HG03025 (cell line): ENCODE results near the gene GZF1.

Source experiments
- ATAC-seq: cut with Tn5 transposase; IDR thresholded peaks from one replicate; pipeline ENCODE4 v1.9.1; 2021; ENCODE audit warnings: mild to moderate bottlenecking, moderate library complexity; ENCODE audit not compliant: unreplicated experiment, low FRiP score

GZF1 gene

DNA sequence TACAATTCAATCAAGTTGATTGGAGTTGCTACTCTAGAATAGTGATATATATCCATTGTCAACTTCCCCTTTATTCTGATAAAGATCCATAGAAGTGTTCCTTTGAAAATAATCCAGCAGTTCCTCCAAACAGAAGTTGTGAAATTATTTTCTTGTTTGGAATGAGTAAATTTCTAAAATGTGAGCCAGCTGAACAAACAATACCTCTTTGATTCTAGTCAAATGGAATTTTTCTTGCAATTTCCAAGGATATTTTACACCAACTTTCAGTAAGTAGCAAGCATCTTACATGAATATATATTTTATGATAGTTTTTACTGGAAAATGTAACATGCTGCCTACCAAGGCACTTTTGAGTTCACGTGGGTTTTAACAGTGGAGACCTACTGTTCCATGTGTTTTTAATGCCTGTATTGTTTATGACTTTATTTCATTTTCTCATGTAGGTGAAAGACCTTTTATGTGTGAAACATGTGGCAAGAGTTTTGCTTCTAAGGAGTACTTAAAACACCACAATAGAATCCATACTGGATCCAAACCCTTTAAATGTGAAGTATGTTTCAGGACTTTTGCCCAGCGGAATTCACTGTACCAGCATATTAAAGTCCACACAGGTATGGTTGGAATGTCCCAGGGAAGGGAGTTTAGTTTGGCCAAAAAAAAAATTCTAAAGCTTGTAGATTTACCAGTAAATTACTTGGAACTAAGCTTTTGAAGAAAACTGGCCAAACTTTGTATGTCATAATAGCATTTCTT is 6.5 kb downstream of the GZF1 start:
- ATAC-seq = no peak

DNA sequence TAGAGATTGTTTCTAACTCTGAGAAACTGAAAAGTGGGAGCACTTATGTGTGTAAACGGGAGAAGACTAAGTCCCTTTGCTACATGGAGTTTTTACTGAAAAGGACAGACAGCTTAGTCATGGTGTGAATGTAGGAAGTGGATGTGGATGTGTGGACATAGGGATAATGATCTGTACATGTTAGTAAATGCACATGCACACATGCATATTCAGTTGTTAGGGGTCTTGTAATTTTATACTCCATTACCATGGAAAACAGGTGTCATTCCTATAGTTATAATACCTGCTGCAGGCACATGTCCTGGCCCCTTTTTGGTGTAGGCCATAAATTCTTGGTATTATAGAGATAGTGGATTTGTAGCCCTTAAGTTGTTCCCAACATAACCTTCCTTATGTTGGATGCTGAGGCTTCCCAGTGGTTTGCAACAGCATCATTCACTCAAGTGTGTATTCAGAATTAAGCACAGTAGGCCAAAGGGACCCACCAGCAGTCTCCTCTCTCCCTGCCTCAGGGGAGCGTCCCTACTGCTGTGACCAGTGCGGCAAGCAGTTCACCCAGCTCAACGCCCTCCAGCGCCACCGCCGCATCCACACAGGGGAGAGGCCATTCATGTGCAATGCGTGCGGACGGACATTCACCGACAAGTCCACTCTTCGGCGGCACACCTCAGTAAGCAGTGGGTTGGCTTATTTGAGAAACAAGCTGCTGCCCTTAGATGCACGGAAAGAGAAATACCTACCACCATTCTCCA is 7.3 kb downstream of the GZF1 start:
- ATAC-seq = no peak

DNA sequence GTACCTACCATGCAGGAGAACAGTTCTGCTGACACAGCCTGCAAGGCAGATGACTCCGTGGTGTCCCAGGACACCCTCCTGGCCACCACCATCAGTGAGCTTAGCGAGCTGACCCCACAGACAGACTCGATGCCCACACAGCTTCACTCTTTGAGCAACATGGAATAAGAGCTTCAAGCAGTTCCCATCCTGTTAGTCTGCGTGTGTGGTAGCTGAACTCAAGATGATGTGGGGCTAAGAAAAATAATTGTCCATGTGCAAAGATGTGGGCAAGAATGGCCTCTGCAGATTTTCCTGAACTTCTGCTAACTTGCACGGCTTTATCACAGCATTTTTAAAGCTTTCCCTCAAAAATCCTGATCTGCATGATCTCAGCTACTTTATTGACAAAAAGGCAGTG is 8.3 kb downstream of the GZF1 start:
- no peak for ATAC-seq

DNA sequence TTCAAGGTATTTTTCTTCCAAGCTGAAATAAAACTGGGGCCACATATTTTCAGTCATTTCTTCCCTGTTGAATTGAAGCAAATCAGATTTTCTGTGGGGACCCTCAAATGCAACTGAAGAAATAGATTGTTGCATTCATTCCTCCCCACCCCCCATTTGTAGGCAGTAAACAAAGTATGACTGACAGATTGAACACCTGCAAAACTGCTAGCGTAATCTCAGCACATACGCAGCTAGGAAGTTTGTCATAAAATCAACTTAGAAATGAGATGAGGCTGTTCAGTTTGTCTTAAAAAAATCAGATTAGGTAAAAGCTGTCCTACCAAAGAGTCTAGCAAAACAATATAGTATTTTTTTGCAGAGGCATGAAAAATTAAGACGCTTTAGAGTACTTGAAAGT is 8.9 kb downstream of the GZF1 start:
- no peak for ATAC-seq

DNA sequence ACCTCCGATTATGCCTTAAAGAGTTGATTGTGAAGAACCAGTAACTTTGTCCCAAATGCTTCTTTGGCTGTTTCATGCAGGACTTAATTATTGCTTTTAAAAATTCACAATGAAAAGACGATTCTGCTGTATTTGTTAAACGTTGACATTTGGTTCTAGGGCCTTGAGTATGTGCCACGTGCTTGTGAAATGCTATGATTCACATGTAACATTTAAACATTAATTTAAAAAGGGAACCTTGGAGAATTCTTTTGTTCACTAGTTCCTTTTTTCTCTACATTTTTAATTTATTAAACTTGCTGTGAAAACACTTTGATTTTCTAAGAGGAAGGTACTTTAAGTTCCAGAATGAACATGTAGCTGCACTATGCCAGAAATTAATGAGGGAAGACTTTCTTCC is 9.5 kb downstream of the GZF1 start:
- no peak for ATAC-seq

DNA sequence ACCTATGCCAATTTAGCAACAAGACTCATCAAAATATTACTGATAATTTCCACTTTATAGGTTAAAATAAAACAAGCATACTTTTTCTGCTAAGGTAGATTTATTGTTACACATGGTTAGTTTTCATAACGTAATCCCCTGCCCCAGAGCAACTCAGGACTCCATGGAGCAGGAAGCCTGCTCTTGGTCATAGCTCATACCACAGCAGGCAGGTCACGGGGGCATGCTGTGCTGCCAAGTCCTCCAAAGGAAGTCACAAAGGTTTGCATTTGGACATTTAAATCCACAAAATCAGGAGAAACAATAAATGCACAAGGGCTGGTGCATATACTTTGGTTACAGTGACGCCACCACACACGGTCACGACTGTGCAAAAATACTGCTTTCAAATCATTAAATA is 12.5 kb downstream of the GZF1 start:
- no peak for ATAC-seq

DNA sequence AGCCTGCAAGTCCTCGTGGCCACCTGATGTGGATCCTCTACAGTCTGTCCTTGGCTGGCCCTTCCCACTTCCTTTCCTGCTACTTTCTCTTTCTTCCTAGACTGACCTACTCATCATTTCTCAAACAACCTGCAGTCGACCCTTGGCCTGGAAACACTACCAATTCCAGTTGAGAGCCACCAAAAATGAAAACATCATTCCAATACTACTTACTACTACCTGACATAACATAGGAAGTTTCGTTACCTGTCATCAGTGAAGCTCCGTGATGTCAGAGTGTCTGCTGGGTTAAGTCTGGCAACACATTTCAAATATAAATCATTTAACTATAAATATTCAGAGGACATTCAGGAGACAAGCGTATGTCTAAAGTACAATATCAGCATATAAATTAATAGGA is 13.8 kb downstream of the GZF1 start:
- ATAC-seq = no peak

DNA sequence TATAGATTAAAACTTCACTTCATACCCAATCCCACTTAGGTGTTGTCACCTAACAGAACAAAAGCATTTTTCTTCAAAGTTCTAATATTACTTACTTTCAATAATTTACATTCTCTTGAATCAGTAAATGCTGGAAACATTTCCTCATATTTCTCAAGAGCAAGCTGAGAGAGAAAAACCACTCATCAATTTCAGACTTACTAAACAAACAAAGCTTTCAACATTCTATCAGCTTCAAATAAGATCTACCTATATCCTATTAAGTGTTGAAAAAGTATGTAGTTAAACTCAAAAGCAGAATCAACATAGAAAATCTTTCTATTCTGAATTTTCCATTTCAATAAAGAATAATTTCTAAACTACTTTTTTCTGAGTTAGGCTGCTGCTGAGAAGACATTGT is 17.8 kb downstream of the GZF1 start:
- no peak for ATAC-seq

DNA sequence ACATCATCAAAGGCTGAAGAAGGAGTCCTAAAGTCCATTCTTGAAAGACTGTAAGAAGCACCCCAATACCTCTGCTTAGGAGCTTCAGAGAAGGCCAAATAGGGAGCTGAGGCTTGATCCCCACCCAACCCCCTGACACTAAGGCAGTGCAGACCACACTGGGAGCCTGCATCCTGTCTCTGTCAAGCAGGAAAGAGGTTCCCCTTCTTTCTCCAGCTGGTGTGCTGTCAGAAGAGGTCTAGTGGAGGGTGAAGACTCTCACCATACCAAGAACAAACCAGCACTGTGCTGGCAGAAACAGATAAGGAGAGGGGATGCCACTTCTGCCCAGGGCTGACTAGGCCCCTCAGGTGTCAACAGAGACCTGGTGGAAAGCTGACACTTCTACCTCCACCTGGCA is 19.9 kb downstream of the GZF1 start:
- no peak for ATAC-seq

DNA sequence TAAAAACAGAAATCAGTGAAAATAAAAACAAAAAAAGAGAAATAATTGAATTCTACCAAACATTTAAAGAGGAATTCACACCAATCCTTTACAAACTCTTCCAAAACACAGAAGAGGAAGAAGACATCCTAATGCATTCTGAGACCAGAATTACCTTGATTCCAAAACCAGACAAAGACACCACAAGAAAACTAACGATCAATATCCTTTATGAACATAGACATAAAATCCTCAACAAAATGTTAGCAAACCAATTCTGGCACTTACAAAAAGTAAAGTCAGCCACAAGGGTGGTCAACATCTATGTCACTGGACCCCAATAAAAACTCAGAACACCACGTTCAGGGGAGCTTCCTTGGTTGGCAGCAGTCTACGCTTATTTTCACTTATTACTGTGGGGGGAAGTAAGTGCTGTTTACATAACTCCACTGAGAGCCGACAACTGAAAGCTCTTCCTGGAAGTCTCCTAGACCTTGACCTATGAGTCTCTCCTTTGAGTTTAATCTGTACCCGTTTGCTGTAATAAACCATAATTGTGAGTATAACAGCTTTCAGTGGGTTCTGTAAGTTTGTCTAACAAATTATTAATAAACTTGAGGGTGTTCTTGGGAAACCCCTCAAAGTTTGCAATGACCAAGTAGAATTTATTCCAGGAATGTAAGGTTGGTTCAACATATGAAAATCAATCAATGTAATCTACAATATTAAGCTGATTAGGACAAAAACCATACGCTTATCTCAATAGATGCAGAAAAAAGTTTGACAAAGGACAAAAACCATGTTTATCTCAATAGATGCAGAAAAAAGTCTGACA is 24.5 kb downstream of the GZF1 start:
- ATAC-seq = no peak

DNA sequence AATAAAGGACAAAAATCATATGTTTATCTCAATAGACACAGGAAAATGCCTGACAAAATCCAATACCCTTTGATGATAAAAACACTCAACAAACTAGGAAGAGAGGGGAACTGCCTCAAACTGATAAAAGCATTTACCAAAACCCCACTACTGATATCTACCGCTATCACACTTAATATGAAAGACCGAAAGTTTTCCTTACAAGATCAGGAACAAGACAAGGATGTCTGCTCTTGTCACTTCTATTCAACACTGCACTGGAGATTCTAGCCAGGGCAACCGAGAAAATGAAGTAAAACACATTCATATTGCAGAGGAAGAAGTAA is 25.1 kb downstream of the GZF1 start:
- ATAC-seq = no peak

DNA sequence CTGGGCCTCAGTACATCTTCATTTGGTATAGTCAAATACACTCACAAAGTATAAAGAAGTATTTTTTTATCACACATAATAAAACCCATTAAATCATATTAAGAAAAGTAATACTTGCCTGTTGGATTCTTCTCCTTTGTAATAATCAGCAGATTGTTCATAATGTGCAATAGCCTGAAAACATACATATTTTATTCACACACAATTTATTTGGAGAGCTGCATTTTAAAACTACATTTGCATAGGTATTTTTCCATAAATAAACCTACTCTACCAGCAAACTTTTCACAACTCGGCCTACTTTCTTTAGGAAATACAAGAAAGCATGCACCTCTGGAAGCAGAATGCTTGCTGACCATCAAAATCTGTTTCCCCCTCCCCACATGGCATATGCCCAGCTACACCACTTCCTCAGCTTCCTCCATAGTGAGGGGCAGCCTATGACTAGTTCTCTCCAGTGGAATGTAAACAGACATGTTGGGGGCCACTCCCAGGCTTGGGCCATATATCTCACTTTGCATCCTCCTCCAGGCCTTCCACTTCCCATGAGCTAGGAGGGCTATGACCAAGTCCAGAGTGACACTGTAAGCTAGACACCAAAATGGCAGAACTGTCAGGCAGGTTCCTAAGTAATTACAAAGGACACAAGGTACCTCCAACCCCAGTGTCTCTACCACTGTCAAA is 28.3 kb downstream of the GZF1 start:
- ATAC-seq = no peak

DNA sequence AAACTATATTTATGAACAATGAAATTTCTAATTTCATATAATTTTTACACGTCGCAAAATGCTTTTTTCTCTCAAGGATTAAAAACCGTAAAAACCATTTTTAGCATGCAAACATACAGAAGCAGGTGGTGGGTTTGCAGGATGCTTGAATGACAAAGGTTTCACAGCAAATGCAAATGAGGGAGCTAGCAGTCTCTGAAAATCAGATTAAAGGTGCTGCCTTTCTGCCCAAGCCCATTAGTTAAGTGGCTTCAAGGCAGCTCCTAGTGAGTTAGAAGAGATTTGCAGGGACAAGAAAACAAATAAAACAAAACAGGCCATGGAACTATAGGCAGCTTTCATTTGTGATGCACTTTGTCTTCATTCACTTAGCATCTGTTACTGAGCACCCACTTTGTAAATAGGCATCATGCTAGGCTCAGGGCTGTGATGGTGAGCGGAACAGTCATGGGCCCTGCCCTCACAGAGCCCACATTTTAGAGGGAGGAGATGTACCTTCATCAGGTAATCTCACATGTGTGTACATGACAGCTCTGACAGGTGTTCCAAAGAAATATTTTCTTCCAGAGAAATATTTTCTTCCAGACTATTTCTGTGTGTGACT is 29.8 kb downstream of the GZF1 start:
- ATAC-seq = no peak

DNA sequence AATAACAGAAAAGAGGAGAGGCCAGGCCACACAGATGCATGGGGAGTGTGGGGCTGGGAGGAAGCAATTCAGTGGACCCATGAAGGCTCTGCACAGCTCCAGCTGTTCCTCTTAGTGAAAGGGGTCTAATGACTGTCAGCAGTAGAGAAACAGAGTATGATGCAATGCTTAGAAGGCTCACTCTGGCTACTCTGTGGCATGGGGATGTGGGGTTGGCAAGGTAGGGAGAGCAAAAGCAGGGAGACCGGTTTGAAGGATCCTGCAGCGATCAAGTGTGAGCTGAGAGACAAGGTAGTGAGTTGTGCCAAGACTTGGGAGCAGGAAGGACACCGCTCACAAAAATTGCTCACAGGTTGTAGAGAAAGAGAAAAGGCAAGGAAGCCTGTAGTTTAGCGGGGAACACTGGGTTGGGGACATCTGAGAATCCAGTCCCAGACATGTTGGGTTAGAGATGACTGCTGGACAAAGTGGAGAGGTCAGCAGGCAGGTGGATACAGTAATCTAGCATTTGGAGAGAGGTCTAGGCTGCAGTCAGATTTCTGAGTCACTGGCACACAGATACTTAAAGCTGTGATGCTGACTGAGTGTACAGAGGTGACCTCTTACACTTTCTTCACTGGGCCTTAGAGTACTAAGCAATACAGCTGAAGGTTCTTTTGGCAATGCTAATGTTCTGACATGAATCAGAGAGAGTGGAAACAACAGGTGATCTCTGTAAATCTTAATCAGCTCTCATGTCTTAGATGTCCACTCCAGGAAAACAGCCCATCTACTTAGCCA is 32.2 kb downstream of the GZF1 start:
- ATAC-seq = no peak

DNA sequence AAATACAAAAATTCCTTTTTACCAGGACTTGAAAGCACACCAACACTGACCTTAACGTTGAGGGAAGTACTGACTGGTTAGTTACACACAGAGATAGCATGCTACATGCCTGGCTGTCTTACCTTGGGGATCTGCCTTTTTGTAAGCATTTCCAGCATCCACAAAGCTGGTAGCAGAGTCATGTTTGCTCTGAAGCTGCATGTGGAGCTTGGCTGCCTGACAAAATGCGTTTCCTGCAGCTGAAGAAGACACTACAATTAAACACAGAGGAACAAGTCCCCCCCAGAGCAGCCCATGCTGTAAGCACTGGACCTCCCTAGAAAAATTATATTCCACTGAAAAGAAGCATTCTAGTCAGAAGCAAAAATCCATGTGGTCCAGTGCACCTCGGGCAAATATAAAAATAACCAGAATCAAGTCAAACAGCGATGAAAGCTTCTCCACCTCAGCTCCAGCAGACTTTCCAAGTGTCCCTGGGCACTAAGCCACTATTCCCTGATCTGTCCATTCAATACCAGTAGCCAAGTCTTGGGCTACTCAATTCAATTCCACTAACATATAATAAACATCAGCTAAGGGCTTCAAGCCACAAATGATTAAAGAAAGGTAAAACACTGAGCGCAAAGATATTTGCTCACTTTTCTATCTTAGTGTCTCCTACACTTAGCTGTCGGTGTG is 35.1 kb downstream of the GZF1 start:
- no peak for ATAC-seq

DNA sequence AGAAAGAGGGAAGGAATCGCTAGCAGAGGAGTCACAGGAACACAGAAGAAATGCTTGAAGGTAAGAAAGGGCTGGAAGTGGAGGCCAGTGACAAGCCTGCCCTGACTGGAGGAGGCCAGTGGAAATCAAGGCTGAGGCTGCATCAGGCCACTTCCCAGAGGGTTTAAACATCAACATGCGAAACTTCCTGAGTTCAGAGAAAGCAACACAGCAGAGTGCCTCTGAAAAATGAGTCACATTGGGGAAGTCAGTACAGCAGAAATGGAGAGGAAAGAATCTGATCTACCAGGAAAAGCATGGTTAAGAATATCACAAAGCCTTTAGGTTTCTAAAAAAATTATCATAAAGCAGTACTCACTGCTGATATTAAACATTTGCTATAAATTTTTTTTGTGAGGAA is 36.0 kb downstream of the GZF1 start:
- no peak for ATAC-seq

DNA sequence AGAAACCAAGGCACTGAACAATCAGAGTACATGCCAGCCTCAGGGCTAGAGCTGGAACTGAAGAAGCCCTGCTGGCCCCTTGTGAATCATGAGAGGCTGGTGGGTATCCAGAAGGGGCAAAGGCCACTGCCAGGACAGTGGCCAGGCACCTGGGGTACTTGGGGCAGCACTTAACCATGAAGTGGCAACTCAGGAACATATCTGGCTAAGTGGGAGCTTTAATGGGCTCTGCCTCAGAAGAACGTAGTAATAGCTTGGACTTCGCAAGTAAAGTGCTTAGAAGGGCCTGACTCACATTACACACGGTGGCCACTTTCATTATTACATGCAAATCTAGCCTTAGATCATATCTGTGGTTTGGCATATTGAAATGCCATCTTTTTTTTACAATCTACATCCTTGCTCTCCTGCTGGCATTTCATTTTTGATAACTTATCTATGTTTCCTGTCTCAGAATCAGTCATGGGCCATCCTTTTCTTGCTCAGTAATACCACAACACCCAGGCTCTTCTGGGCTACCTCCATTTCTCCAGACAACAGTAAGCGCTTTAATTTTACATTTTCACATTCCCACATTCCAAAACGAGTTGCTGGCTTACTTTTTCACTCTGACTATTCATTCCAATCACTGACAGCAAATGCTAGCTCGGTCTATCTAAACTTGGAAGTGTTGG is 37.7 kb downstream of the GZF1 start:
- no peak for ATAC-seq

DNA sequence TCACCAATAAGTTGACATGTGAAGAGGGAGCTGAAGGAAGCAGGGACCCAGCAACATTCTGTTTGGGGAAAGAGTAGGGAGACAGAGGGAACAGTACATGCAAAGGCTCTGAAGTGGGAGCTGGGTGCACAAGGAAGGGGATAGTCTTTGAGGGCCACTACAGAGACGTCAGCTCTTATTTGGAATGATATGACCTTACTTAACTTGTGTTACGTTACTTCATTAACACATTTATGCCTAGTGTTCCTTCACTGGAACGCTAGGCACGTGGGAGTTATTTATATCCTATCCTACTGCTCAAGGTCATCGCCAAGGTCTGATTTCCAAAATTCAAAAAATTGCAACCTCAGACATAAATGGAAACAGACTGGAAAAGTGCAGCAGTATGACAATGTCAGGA is 39.1 kb downstream of the GZF1 start:
- ATAC-seq = no peak

DNA sequence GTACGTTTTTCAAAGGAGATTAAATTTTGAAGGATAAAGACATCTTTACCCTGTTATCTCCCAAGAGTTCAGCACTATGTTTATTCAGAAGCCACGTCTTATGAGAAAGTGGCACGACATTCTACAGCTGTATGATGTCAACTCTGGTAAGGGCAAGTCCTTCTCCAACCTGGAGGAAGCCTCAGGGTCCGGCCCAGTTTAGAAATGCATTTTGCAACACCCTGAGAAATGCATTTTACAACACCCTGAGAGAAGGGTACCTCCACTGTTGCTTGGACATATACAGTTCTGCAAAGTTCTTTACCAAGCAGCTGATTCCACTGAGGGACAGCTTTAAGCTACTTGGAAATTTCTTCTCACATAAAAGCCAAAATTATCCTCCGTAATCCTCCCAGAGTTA is 41.8 kb downstream of the GZF1 start:
- no peak for ATAC-seq
